Tibial nerve (tissue), 4 donors: Measurements from ENCODE around the gene TMEM205.

Experiments
- CTCF ChIP-seq, 5 experiments: fragments of 200-600 bp in 3 of 5; fragments of 450-650 bp in 2 of 5; sonication (generic) in 3 of 5; IDR thresholded peaks; one replicate each; pipeline ENCODE4 v1.5.1; 2016 to 2019; ENCODE audit warnings: antibody characterized with exemption in 5 of 5, mild to moderate bottlenecking in 3 of 5, moderate library complexity in 2 of 5
- EP300 ChIP-seq, 2 donors: sonication (generic); formaldehyde crosslinking; IDR thresholded peaks; one replicate each; pipeline ENCODE4 v1.6.1; 2017; ENCODE audit warnings: antibody characterized with exemption in 2 of 2, mild to moderate bottlenecking in 1 of 2
- POLR2A ChIP-seq, 2 donors: fragments of 450-650 bp; IDR thresholded peaks; one replicate each; pipeline ENCODE4 v1.6.1; 2017; ENCODE audit warnings: antibody characterized with exemption in 2 of 2, mild to moderate bottlenecking in 2 of 2, moderate library complexity in 2 of 2

- TF ChIP-seq CTCF (IDR thresholded peaks at IDR 0.05) = no peak
- no peak for TF ChIP-seq POLR2A (IDR thresholded peaks at IDR 0.05)
- TF ChIP-seq EP300 (IDR thresholded peaks at IDR 0.05) = no peak
These were observed 15.1 kb upstream of the TMEM205 start for GRCh38 chr19:11361037-11361770.
